Breast epithelium (tissue), 3 donors: Measurements from ENCODE around the gene CCBE1.

Source experiments
- POLR2A ChIP-seq: fragments of 450-650 bp; IDR thresholded peaks from one replicate; pipeline ENCODE4 v1.6.1; 2016; ENCODE audit warnings: antibody characterized with exemption, mild to moderate bottlenecking, moderate library complexity
- TF ChIP-seq, protein P1 (sequence below), 3 donors: fragments of 450-650 bp; IDR thresholded peaks; one replicate each; pipeline ENCODE4 v1.5.1; 2016 to 2017; ENCODE audit warnings: antibody characterized with exemption in 3 of 3, mild to moderate bottlenecking in 3 of 3, moderate library complexity in 3 of 3

DNA sequence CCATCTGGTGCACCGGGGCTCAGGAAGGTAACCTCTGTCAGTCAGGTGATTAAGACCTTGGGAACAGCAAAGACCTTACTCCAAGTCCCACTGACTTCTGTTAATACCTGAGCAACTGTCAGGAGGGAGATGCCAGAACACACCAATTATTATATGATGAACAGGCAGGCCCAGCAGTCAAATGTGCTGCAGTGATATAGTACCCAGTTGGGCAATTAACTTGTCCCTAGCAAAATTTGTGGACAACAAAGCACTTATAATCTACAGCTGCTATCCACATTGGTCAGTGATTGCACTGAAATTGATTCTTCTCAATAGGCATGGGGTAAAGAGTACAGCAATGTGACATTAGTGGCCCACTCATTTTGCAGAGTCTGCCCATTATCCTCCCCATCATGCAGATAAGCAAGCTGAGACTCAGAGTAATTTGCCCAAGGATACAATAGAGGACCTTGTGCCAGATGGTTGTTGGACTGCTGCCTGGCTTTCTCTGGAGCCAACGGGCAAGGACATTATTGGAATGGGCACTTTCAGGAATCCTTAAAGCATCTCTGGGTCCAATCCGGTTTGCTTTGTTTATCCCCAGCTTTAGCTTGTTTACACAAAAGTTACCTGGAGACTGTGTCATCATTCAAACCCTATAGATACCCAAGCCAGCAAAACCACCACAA, 147.6 kb downstream of the CCBE1 start:
- TF ChIP-seq, protein P1, sequence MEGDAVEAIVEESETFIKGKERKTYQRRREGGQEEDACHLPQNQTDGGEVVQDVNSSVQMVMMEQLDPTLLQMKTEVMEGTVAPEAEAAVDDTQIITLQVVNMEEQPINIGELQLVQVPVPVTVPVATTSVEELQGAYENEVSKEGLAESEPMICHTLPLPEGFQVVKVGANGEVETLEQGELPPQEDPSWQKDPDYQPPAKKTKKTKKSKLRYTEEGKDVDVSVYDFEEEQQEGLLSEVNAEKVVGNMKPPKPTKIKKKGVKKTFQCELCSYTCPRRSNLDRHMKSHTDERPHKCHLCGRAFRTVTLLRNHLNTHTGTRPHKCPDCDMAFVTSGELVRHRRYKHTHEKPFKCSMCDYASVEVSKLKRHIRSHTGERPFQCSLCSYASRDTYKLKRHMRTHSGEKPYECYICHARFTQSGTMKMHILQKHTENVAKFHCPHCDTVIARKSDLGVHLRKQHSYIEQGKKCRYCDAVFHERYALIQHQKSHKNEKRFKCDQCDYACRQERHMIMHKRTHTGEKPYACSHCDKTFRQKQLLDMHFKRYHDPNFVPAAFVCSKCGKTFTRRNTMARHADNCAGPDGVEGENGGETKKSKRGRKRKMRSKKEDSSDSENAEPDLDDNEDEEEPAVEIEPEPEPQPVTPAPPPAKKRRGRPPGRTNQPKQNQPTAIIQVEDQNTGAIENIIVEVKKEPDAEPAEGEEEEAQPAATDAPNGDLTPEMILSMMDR (IDR thresholded peaks at IDR 0.05), result no peak
- no peak for TF ChIP-seq POLR2A
